Activated CD8-positive, alpha-beta memory T cell treated with anti-CD3 and anti-CD28 coated beads for 48 hours (primary cell): Measurements from ENCODE around the gene ANKRD65.
"Not testable (repeated sequence)": the region's sequence is repeated elsewhere in the genome, so short reads cannot be mapped to it uniquely, and the experiment has no call there.

Experiments used
- DNase-seq, 3 experiments: peaks; one replicate each; pipeline ENCODE4 v3.0.0-alpha.2; 2020; ENCODE audit warnings: low read depth in 2 of 3, low spot score in 2 of 3

Gene ANKRD65

DNA sequence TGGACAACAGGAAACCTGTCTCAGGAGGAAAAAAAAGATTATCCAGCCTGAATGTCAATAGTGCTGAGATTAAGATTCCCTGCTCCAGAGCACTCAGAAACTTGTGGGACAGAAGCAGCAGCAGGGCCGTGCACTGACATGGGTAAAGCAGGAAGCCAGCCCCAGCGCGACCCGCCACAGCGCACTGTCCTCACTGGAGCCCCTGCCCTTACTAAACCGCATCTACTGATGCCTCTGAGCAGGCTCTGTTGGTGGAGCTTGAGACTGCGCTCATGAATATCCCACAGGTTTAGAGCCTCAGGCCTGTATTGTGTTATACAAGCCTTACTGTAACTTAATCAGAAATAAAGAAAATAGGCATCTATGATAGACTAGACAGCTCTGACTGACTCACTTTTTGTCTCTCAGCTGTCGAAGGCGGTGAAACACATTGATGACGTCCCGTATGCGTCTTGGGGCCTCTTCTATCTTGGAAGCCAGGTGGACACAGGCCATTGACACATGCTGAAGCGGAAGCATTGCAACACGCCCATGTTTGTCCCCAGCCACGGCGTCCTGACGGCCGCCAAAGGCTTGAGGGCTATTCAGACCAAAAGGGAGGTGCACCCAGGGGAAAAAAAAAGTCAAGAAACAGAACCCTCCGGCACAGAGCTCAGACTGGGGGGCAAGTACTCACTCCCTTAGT is 23.1 kb downstream of the ANKRD65 start:
- no peak for DNase-seq

GRCh38 chr1:1395166-1395565 is 25.9 kb downstream of the ANKRD65 start:
- DNase-seq, result no peak

DNA sequence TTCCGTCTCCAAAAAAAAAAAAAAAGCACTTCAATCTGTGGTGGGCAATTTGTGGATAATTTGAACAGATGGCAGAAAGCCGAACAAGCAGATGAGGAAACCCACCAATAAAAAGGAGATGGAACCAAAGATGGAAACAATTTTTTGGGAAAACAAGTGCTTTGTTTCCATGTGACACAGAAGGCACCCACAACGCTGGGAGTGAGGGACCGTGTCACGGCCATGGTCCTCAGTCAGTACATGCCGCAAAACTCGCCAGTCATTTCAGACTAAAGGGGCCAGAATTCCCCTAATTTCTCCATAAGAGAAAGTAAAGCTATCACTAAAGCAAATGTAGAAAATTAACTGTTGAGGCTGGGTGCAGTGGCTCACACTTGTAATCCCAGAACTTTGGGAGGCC is 27.0 kb downstream of the ANKRD65 start:
- no peak for DNase-seq

- DNase-seq, result no peak
Measured at GRCh38 chr1:1393428-1393827, 27.6 kb downstream of the ANKRD65 start.

GRCh38 chr1:1393014-1393413 is 28.1 kb downstream of the ANKRD65 start:
- DNase-seq, result no peak

GRCh38 chr1:1391225-1391624 is 29.9 kb downstream of the ANKRD65 start:
- DNase-seq, result no peak

GRCh38 chr1:1390675-1391074 is 30.4 kb downstream of the ANKRD65 start:
- no peak for DNase-seq

DNA sequence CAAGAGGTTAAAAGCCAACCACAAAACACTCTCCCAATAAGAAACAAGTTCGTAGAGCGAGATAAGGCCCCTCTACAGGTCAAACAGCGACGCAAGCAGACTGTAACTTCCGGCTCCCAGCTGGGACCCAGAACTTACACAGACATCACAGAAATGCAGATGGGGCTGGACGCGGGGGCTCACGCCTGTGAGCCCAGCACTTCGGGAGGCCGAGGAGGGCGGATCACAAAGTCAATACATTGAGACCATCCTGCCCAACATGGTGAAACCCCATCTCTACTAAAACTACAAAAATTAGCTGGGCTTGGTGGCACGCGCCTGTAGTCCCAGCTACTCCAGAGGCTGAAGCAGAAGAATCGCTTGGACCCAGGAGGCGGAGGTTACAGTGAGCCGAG is 33.0 kb downstream of the ANKRD65 start:
- DNase-seq, result no peak

DNA sequence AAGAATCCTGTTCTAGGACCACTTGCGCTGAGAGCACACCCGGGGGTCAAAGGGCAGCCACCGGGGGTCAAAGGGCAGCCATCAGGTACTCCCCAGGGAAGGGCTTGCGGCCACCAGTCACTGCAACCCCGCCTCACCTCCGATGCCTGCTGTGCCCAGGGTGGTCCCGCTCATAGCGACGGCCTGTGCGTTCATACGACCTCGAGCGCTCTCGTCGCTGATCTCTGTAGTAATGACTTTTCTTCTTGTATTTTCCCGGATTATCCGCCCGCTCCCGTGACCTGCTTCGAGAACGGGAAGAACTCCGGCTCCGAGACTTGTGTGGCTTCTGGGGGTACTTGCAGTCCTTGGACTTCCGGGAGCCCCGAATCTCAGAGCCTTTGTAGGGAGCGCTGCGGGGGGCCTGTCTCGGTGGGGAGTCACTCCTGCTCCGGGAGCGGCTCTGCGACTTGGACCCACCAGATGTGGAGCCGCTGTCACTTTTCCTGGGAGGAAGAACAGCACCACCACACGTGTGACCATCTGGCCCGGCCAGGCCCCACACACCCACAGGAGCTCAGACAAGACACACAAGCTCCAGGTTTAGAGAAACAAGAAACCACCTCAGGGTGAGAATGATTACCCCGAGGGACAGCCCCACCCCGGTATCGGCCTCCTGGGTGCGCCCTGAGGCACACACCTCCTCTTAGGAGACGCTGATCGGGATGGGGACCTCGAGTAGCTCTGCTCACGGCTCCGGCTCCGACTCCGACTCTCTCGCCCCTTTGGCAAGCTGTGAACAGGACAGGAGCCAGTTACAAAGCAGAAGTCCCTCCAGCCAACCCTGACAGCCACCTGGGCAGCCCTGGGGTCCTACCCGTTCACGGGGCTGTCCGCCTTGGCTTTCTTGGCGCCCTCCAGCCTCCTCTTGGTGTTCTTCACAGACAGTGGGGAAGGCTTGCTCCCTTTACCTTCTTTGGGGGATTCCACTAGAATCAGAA is 33.7 kb downstream of the ANKRD65 start:
- no peak for DNase-seq

DNA sequence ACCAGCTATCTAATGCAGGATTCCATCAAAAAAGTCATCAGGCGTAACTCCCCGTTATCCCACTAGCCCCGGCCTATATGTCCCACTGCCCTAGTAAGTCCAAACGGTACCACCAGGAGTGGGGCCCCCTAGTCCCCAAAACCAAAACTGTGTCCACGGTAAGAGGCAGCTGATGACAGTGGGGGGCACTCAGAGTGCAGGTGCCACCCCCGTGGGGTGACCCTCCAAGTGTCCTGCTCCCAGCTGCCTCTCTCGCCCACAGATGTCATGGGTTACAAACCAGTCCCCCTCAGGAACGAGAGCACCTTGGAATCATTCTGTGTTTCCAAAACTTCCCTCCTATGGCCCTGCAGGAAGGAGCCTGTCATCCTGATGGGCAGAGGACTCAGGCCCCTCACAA is 35.1 kb downstream of the ANKRD65 start:
- DNase-seq, result no peak

DNA sequence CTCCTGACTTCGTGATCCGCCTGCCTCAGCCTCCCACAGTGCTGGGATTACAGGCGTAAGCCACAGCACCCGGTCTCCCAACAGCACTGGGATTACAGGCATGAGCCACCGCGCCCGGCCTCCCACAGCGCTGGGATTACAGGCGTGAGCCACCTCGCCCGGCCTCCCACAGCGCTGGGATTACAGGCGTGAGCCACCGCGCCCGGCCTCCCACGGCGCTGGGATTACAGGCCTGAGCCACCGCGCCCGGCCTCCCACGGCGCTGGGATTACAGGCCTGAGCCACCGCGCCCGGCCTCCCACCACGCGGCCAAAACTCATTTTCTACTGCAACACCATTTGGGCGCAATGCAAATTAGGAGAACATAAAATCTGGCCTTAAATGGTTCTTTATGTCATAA is 35.7 kb downstream of the ANKRD65 start:
- DNase-seq, result not testable (repeated sequence)

DNA sequence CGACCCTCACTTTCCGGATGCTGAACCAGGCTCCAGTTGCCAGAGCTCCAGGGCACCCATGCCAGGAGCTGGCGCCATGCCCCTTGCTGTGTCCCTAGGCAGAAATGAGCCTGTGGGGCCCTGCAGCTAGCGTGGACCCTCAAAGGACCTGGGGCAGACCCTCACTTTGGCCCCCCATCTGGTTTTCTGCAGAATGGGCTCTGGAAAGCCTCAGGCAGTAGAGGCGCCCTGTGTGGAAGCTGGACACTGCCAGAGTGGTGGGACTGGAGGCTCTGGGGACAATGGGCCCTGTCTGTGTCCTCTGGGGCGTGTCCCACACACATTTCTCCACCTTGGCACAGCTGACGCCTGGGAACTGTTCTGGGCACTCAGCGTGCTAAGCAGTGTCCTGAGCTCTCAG is 39.8 kb downstream of the ANKRD65 start:
- no peak for DNase-seq

DNA sequence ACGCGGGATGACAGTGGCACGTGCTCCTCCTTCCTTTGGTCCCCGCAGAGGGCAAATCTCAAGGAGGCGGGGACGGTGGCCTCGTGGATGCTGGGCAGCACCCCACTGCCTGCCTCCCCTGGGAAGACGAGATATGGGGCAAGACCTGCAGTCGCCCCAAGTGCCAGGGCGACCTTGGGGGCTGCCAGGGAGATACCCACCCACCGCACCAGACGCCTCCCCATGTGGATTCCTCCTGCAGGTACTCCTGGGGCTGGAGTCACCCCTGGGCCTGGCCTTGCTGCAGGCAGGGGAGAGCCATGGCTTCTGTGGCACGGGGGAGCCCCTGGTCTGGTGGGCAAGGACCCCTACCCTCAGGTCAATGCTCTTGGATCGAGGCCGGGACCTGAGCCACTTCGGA is 40.2 kb downstream of the ANKRD65 start:
- DNase-seq, result no peak

DNA sequence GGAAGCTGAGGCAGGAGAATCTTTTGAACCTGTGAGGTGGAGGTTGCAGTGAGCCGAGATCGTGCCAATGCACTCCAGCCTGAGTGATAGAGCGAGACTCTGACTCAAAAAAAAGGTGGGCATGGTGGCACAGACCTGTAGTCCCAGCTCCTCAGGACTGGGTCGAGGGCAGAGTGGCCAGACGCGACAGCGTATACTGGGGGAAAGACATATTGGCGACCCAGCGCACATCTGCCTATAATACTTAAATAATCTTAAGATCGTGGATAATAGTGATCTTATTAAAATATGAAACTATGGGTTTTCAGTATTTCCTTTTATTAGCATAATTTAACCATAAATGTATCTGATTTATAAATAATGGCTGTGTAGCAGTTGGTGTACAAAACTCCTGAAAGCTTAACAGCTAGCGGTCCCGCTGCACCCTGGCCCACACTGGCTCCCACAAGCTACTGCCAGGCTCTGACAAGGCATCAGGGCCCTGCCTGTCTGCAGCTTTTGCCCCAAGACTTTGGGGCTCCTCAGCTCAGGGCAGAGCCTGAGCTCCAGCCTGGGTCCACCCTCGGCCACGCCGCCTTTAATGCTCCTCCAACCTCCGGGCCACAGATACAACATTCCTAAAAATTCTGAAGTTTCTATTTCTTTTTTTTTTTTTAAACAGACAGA is 43.4 kb downstream of the ANKRD65 start:
- no peak for DNase-seq

DNA sequence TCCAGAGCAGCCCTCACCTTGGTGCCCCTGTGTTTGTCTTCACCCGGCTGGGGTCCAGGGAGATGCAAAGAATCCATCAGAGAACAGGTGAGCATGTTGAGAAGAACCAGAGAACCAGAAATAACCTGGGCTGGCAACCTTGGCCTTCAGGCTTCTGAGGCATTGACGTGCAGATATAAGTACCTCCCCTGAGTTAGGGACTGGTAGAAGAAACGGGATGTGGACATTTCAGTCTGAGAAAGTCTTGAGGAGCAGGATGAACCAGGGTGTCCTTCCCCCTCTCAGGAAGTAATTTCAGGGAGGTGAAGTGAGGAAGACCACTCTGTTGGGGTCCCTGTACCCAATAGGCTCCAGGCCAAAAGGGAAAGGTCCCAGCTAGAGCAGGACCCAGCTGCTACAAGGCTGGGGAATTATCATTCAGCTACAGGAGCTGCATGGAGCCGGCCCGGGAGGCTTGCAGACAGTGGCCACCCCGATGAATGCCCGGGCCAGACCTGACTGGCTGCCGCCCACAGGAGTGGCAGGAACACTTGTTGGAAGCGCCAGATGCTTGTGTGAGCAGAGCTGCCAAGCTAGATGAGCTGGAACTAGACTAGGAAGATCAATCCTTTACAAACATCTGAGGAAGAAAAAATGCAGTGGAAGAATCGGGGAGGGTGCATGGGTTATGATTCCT is 44.4 kb downstream of the ANKRD65 start:
- DNase-seq, result no peak

DNA sequence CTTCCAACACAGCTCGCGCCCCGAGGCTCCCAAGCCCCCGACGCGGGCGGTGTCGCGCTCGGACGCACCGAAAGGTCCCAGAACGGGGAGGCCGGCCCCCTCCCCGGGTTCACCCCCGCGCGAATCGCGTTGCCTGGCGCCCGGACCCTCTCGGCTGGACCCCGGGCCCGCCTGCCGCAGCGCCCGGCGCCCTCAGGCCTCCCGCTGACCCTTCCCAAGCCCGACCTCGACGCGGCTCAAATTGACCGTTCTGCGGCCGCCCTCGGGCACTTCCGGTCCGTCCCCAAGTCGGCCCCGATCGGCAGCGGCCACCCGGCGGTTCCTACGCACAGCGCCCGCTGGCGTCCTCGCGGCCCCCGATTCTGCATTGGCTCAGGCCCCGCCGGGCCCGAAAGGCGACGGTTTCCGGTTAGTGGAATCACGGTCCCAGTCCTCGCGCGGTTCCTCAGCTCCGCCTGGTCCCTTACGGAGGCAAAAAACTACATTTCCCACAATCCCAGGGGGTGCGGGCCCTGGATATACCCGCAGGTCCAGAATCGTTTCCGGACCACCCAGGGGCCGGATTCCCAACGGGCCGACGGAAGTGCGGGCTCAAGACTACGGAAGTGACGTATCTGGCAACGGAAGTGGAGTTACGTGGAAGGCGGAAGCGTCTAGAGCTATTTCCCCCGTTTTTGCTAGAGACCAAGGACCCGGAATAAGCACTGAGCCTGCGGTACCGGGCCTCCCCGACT is 46.0 kb downstream of the ANKRD65 start, which contains the start of gene AURKAIP1:
Gene AURKAIP1, minus strand, starts transcription at position 279 of the 734 bp plus-strand sequence. CDS start 451 bp downstream, outside the sequence.
- peak; percentile 81 to 92 (median 88) for DNase-seq

DNA sequence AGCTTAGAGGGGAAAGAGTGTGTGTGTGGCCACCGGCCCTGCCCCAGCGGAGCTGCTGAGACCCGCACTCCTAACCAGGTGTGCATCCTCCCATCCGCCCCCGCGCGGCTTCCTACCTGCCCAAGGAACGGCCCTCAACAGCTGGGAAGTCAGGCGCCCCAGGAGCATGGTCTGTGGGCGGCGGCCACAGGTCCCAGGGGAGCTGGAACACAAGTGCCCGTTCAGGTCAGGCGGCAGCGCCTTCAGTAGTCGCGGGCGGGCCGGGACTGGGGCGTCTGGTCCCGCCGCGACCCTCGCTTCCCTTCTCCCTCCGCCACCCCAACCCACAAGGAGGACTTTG is 46.5 kb downstream of the ANKRD65 start:
- no peak for DNase-seq

DNA sequence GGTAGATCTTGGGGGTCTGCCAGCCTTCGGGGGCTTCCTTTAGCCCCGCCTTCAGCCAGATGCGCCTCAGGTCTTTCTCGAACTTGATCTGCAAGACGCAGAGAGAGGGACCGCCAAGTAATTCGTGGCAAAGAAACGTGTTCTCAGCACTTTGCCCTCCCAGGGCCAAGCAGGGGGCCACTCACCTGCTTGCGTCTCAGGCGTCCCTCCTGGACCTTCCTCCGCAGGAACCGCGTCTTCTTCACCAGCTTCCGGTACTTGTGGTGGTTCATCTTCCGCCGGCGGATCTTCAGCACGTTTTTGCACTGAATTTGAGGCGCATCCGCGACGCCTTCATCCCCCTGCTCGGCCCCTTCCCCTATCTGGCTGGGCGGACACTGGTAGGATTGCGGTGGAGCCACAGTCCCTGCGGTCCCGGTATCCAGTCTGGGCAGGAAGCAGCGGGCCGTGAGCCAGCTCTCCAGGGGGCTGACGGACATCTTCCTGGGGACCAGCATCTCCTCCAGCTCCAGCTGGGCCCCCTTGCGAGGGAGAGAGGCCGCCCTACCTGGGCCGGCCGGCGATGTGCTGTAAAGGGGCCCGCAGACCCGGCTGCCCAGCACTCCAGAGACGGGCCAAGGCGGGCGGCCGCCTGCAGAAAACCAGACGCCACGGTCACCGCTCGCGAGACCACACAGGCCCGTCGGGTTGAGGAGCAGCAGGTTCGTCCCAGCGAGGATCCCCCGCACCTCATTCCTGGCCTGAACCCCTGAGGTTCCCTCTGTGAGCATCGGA is 47.1 kb downstream of the ANKRD65 start:
- no peak for DNase-seq

DNA sequence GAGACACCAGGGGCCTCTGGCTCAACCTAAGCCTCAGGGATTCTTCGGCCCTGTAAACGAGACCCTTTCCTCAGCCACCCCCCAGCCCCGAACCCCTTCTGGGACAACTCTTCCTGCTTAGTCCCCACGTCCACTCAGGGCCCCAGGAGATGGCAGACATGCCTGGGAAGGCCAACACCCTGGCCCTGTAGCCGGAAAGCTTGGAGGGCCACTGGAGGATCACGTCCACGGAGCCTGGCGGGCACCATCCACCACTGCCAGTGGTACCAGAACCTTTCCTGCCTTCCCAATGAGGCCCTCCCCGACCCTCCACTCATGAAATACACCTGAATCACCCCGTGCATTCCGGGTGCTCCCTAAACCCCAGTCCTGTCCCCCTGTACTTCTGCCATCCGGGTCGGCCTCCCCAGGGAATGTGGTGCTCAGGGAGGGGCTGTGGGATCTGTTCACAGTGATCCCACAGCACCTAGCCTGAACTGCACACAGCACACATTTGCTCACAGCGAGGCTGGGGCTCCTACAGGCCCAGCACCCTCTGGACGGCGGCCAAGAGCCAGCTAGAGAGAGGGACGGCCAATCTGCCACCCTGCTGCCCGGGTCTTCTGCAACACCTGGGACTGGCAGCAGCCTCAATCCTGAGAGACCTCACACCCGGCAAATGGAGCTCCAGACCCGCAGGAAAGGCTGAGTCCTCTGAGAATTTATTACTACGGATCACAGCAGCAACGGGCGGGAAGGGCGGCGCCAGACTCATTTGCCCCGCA is 47.8 kb downstream of the ANKRD65 start:
- DNase-seq, result no peak
